Endothelial cell (in vitro differentiated cells): ENCODE measurements around the gene PPP3CA. TPM values are rescaled to one million over a fixed set of nuclear protein-coding genes. Genes with fewer than 3 reads are reported as not detected.

Experiments used
- DNase-seq: peaks from one replicate; pipeline ENCODE4 v3.0.0; 2021; ENCODE audit warnings: low spot score
- H3K27ac Mint-ChIP-seq: one replicate; pipeline ENCODE4 v1.8.0; 2021; ENCODE audit warnings: mixed read lengths, inconsistent platforms; ENCODE audit not compliant: unreplicated experiment
- H3K27me3 Mint-ChIP-seq: one replicate; pipeline ENCODE4 v1.8.0; 2021; ENCODE audit warnings: mild to moderate bottlenecking, moderate library complexity, mixed read lengths, inconsistent platforms; ENCODE audit not compliant: unreplicated experiment
- H3K36me3 Mint-ChIP-seq: one replicate; pipeline ENCODE4 v1.8.0; 2021; ENCODE audit warnings: mild to moderate bottlenecking, low read depth, mixed read lengths, inconsistent platforms; ENCODE audit not compliant: unreplicated experiment
- H3K4me1 Mint-ChIP-seq: one replicate; pipeline ENCODE4 v1.8.0; 2021; ENCODE audit warnings: mild to moderate bottlenecking, mixed read lengths, inconsistent platforms; ENCODE audit not compliant: unreplicated experiment
- H3K4me3 Mint-ChIP-seq: one replicate; pipeline ENCODE4 v1.8.0; 2021; ENCODE audit warnings: mild to moderate bottlenecking, mixed read lengths, inconsistent platforms; ENCODE audit not compliant: unreplicated experiment
- H3K9me3 Mint-ChIP-seq: one replicate; pipeline ENCODE4 v1.8.0; 2021; ENCODE audit warnings: mixed read lengths, inconsistent platforms; ENCODE audit not compliant: unreplicated experiment
- total RNA-seq: library from RNA; stranded (reverse); fragmentation: NEBNext Ultra II Directional; extraction: Animal tissue kit (Norgen Biotek cat#: 25700); gene quantifications from one replicate; pipeline ENCODE4 v1.2.1, GENCODE V29; 2021; ENCODE audit not compliant: unreplicated experiment
- TF ChIP-seq, protein P1 (sequence below): fragments of 200-600 bp; sonication (generic); IDR thresholded peaks from one replicate; pipeline ENCODE4 v1.5.0; 2021; ENCODE audit warnings: antibody characterized with exemption; ENCODE audit not compliant: unreplicated experiment

Gene PPP3CA
- total RNA-seq, 1 donor from 2014 or later = 60.5 TPM

DNA sequence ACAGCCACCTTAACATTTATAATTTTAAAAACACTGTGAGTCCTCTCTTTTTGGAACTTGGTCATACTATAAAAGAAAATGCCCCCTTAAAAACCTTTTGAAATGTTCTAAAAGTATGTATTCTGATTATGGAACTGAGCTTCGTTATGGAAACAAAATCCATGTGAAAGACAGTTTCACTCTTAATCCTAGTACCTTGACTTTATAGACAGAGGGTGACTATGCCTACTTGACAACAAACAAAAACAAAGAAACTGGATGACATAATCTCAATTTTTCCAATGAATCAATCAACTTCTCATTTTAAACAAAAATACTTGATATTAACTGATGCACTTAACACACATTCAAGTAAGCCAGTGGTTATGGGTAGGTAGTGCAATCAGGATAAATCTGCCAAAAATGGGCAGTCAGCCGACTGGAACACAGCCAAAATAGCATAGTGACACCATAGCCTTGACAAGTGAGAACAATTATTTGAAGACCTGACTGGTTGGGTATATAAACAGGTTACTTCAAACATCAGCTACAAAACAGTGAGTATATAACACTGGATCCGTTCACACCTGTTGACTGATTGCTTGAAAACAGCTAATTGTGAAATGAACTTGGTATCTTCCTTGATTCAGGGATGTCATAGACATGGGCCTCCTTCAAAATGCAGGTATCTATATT is 265.5 kb downstream of the PPP3CA start:
- Mint-ChIP-seq H3K4me1 (peaks cover 21% of the 10 kb centered on the region), H3K27me3 (no peaks in the 10 kb centered on the region), H3K4me3 (no peak overlapping the region), H3K36me3 (peaks cover 5% of the 10 kb centered on the region), H3K27ac (no peak overlapping the region), H3K9me3 (no peaks in the 10 kb centered on the region)
- TF ChIP-seq, protein P1, sequence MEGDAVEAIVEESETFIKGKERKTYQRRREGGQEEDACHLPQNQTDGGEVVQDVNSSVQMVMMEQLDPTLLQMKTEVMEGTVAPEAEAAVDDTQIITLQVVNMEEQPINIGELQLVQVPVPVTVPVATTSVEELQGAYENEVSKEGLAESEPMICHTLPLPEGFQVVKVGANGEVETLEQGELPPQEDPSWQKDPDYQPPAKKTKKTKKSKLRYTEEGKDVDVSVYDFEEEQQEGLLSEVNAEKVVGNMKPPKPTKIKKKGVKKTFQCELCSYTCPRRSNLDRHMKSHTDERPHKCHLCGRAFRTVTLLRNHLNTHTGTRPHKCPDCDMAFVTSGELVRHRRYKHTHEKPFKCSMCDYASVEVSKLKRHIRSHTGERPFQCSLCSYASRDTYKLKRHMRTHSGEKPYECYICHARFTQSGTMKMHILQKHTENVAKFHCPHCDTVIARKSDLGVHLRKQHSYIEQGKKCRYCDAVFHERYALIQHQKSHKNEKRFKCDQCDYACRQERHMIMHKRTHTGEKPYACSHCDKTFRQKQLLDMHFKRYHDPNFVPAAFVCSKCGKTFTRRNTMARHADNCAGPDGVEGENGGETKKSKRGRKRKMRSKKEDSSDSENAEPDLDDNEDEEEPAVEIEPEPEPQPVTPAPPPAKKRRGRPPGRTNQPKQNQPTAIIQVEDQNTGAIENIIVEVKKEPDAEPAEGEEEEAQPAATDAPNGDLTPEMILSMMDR = no peak
- no peak for DNase-seq

DNA sequence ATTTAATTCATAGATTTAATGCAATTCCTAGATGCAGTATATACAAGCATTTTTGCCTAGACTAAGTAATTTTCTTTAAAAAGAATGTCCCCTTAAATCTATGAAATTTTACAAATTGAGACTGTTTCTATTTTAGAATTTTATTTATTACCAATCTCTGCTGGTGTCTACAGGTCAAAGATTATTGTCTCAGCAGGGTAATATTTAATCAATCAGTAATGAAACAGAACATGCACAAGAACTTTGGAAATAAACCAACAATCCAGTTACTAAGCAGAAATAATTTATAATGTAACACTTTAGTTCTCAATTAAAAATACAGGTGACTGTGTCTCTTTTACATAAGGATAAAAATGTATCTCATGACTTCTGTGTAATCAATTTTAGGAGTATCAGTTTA is 266.2 kb downstream of the PPP3CA start:
- Mint-ChIP-seq H3K9me3 (no peaks in the 10 kb centered on the region), H3K27ac (no peak overlapping the region), H3K36me3 (peaks cover 5% of the 10 kb centered on the region), H3K4me1 (peaks cover 19% of the 10 kb centered on the region), H3K27me3 (no peaks in the 10 kb centered on the region), H3K4me3 (no peak overlapping the region)
- no peak for DNase-seq
- TF ChIP-seq, protein P1 = no peak

DNA sequence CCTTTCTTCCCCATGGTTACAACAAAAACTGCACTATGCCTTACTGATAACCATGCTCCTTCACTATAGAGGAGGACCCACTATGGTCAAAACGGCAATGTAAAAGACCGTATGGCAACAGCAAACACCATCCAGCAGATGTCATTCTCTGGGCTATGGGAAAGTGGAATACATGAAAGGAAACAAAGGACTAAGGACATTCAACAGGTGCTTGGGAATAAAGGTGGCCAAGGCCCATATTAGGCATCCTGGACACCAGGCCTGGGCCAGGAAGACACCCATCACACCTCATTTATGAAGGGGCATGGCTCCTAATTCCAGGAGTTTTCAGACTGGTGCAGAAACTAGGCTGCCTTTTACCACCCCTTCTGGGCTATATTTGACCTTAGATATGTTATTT is 268.4 kb downstream of the PPP3CA start:
- H3K27me3 Mint-ChIP-seq = no peaks in the 10 kb centered on the region
- peaks cover 10% of the 10 kb centered on the region for H3K4me1 Mint-ChIP-seq
- H3K27ac Mint-ChIP-seq = no peak overlapping the region
- no peak for DNase-seq
- no peaks in the 10 kb centered on the region for H3K9me3 Mint-ChIP-seq
- no peak overlapping the region for H3K4me3 Mint-ChIP-seq
- H3K36me3 Mint-ChIP-seq = peaks cover 8% of the 10 kb centered on the region
- TF ChIP-seq, protein P1 = no peak

DNA sequence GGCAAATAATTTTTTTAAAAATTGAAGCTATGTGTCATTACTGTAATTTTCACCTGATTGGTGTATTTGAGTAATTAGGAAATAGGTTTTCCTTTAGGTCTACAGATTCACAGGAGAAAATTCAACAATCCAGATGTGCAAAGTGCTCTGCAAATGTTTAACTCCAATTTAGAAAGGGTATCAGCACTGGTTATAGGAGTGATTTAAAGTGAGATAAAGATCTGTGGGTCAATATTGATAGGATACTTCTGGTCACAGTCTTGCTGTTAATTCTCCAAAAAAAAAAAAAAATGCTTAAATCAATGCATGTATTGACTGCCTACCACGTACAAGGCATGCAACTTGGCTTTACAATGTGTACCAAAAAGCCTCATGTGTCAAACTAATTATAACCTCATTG is 271.3 kb downstream of the PPP3CA start:
- Mint-ChIP-seq H3K27me3 (no peaks in the 10 kb centered on the region), H3K27ac (no peak overlapping the region), H3K4me3 (no peak overlapping the region), H3K36me3 (peaks cover 11% of the 10 kb centered on the region), H3K9me3 (no peaks in the 10 kb centered on the region), H3K4me1 (no peaks in the 10 kb centered on the region)
- TF ChIP-seq, protein P1 = no peak
- no peak for DNase-seq

DNA sequence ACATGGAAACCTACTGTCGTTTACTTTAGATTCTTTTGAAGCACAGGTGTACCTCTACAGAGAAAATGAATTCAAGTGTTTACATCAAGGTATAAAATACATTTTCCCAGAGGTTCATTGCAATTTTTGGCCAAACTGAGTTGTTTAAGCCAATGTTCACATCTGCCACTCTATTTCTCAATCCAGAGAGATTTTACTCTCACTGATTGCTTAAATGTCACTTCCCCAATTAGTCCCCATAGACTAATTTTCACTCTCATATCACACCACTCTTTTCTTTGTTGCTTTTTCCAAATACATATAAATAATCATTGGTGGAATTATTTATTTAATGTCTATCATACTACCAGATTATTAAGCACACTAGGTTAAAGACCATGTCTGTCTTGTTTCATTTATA is 271.8 kb downstream of the PPP3CA start:
- H3K4me1 Mint-ChIP-seq = no peaks in the 10 kb centered on the region

More for the DNA sequence above, 271.8 kb downstream of the PPP3CA start:
- H3K4me3 Mint-ChIP-seq = no peak overlapping the region
- H3K27me3 Mint-ChIP-seq = no peaks in the 10 kb centered on the region
- no peaks in the 10 kb centered on the region for H3K9me3 Mint-ChIP-seq
- TF ChIP-seq, protein P1 = no peak
- peaks cover 11% of the 10 kb centered on the region for H3K36me3 Mint-ChIP-seq
- H3K27ac Mint-ChIP-seq = no peak overlapping the region
- no peak for DNase-seq
